HCT116 (cell line): ENCODE measurements around the gene ABCG5. TPM values are rescaled to one million over a fixed set of nuclear protein-coding genes. Genes with fewer than 3 reads are reported as not detected.

Experiments
- ATAC-seq: fragments of 200-7000 bp; cut with Tn5 transposase; 2 replicates; pipeline ENCODE4 v1.9.1; 2020; ENCODE audit warnings: mild to moderate bottlenecking, moderate library complexity
- BruUV-seq: library from RNA; stranded (reverse); fragments of 400-500 nt; replicated peaks from 2 replicates; lab custom pipeline; 2021; lab: Mats Ljungman, UMichigan
- CTCF ChIA-PET: fragments of 300-600 bp; sonication (Branson Sonifier 250); formaldehyde crosslinking; loops from one replicate; lab custom pipeline; 2021; ENCODE audit warnings: antibody characterized with exemption; lab: Charles Lee
- POLR2A ChIA-PET: fragments of 300-600, 350-600 bp; sonication (Branson Sonifier 250); formaldehyde crosslinking; loops from one replicate; lab custom pipeline; 2021; ENCODE audit warnings: antibody characterized with exemption; lab: Charles Lee
- RAD21 ChIA-PET, 2 experiments: fragments of 300-600 bp; sonication (Branson Sonifier 250); formaldehyde crosslinking; loops; one replicate each; lab custom pipeline; 2023; ENCODE audit warnings: low total read pairs in 2 of 2; ENCODE audit not compliant: uncharacterized antibody in 2 of 2, unreplicated experiment in 2 of 2, low non-redundant PET in 1 of 2; lab: Charles Lee
- DNase-seq: peaks from one replicate; pipeline ENCODE4 v3.0.0-alpha.2; 2010; ENCODE audit warnings: low read depth, low spot score
- H2AFZ ChIP-seq: fragments of 200-600 bp; shearing (Covaris generic), sonication (generic); 2 replicates; pipeline ENCODE4 v1.6.1; 2017; ENCODE audit warnings: low read depth, mixed run types, mixed read lengths, antibody characterized with exemption, low read length; ENCODE audit not compliant: poor library complexity, severe bottlenecking
- H3K27ac ChIP-seq: 2 replicates; pipeline ENCODE4 v1.5.1; 2012; ENCODE audit warnings: low read depth, low read length
- H3K27me3 ChIP-seq: fragments of 200-600 bp; sonication (generic); 2 replicates; pipeline ENCODE4 v1.6.1; 2016; ENCODE audit warnings: mixed run types, low read length, mixed read lengths; ENCODE audit not compliant: insufficient read depth
- H3K36me3 ChIP-seq, 2 experiments: fragments of 200-500 bp in 1 of 2; fragments of 200-600 bp in 1 of 2; sonication (Bioruptor generic) in 1 of 2; sonication (generic) in 1 of 2; 2 replicates each; pipeline versions ENCODE4 v1.5.1 to v1.6.1; 2014 to 2016; ENCODE audit warnings: low read length in 2 of 2, inconsistent platforms in 1 of 2, mixed read lengths in 1 of 2, mixed run types in 1 of 2; ENCODE audit not compliant: insufficient read depth in 2 of 2, control insufficient read depth in 1 of 2
- H3K4me1 ChIP-seq, 2 experiments: fragments of 200-600 bp in 1 of 2; sonication (generic) in 1 of 2; 2 replicates each; pipeline versions ENCODE4 v1.5.1 to v1.6.1; 2012 to 2017; ENCODE audit warnings: low read length in 2 of 2, inconsistent platforms in 1 of 2, mild to moderate bottlenecking in 1 of 2, mixed read lengths in 1 of 2, mixed run types in 1 of 2, moderate library complexity in 1 of 2; ENCODE audit not compliant: insufficient read depth in 2 of 2, control insufficient read depth in 1 of 2
- H3K4me2 ChIP-seq: fragments of 200-600 bp; sonication (generic); 2 replicates; pipeline ENCODE4 v1.6.1; 2017; ENCODE audit warnings: mixed run types, low read length, mixed read lengths
- H3K4me3 ChIP-seq, 2 experiments: fragments of 200-600 bp in 1 of 2; sonication (generic) in 1 of 2; replicated peaks in 1 of 2; 2 replicates each; pipeline ENCODE4 v1.5.1; 2011 to 2016; ENCODE audit warnings: low read length in 2 of 2, control low read depth in 1 of 2, low read depth in 1 of 2, mild to moderate bottlenecking in 1 of 2, mixed read lengths in 1 of 2, mixed run types in 1 of 2
- H3K79me2 ChIP-seq: fragments of 200-600 bp; sonication (generic); 2 replicates; pipeline ENCODE4 v1.6.1; 2017; ENCODE audit warnings: mild to moderate bottlenecking, mixed run types, low read length, moderate library complexity, mixed read lengths; ENCODE audit not compliant: insufficient read depth
- H3K9ac ChIP-seq: fragments of 200-600 bp; sonication (generic); 2 replicates; pipeline ENCODE4 v1.6.1; 2016; ENCODE audit warnings: low read length, mixed read lengths
- H3K9me2 ChIP-seq: fragments of 200-600 bp; sonication (generic), shearing (Covaris generic); 2 replicates; pipeline ENCODE4 v1.6.1; 2017; ENCODE audit warnings: mixed run types, mild to moderate bottlenecking, moderate library complexity; ENCODE audit not compliant: insufficient read depth
- H3K9me3 ChIP-seq, 2 experiments: fragments of 200-500 bp in 1 of 2; fragments of 200-600 bp in 1 of 2; sonication (Bioruptor generic) in 1 of 2; sonication (generic) in 1 of 2; 2 replicates each; pipeline ENCODE4 v1.6.1; 2014 to 2017; ENCODE audit warnings: low read length in 2 of 2, mixed read lengths in 2 of 2, inconsistent platforms in 1 of 2, low read depth in 1 of 2, mild to moderate bottlenecking in 1 of 2, mixed run types in 1 of 2, moderate library complexity in 1 of 2; ENCODE audit not compliant: control insufficient read depth in 1 of 2, insufficient read depth in 1 of 2
- H4K20me1 ChIP-seq: fragments of 200-600 bp; sonication (generic), shearing (Covaris generic); 2 replicates; pipeline ENCODE4 v1.6.1; 2017; ENCODE audit warnings: mixed run types, mild to moderate bottlenecking, moderate library complexity; ENCODE audit not compliant: insufficient read depth
- CBX3 ChIP-seq: IDR thresholded peaks from 2 replicates; pipeline ENCODE4 v1.6.1; 2012; ENCODE audit warnings: low read depth
- CEBPB ChIP-seq: IDR thresholded peaks from 2 replicates; pipeline ENCODE4 v1.6.1; 2012; ENCODE audit warnings: low read depth
- CTCF ChIP-seq, 3 experiments: fragments of 200-600 bp in 1 of 3; sonication (generic) in 1 of 3; IDR thresholded peaks in 2 of 3; conservative IDR thresholded peaks in 1 of 3; 2 replicates each; pipeline ENCODE4 v1.5.1; 2012 to 2017; ENCODE audit warnings: low read depth in 2 of 3, low read length in 2 of 3, antibody characterized with exemption in 1 of 3, borderline replicate concordance in 1 of 3, control low read depth in 1 of 3, mild to moderate bottlenecking in 1 of 3, mixed read lengths in 1 of 3, mixed run types in 1 of 3, moderate library complexity in 1 of 3; ENCODE audit not compliant: insufficient read depth in 1 of 3
- EZH2phosphoT487 ChIP-seq: fragments of 200-600 bp; IDR thresholded peaks from 2 replicates; pipeline ENCODE4 v1.6.1; 2018; ENCODE audit warnings: antibody characterized with exemption, borderline replicate concordance
- FOSL1 ChIP-seq: IDR thresholded peaks from 2 replicates; pipeline ENCODE4 v1.6.1; 2012; ENCODE audit warnings: low read depth
- MAX ChIP-seq: IDR thresholded peaks from 2 replicates; pipeline ENCODE4 v1.6.1; 2012
- POLR2A ChIP-seq: IDR thresholded peaks from 2 replicates; pipeline ENCODE4 v1.7.0; 2011; ENCODE audit warnings: borderline replicate concordance; ENCODE audit not compliant: insufficient read depth, insufficient read length; ENCODE audit errors: extremely low read depth
- POLR2AphosphoS5 ChIP-seq: IDR thresholded peaks from 2 replicates; pipeline ENCODE4 v1.6.1; 2011; ENCODE audit warnings: mild to moderate bottlenecking, low read depth, low read length, moderate library complexity
- RAD21 ChIP-seq: IDR thresholded peaks from 2 replicates; pipeline ENCODE4 v1.6.1; 2012; ENCODE audit warnings: low read depth, mild to moderate bottlenecking
- SIN3A ChIP-seq: IDR thresholded peaks from 2 replicates; pipeline ENCODE4 v1.6.1; 2012; ENCODE audit warnings: low read depth
- SP1 ChIP-seq: IDR thresholded peaks from 2 replicates; pipeline ENCODE4 v1.6.1; 2012; ENCODE audit warnings: low read depth
- SRF ChIP-seq: IDR thresholded peaks from 2 replicates; pipeline ENCODE4 v1.6.1; 2012; ENCODE audit warnings: low read depth
- ZBTB33 ChIP-seq: IDR thresholded peaks from 2 replicates; pipeline ENCODE4 v1.6.1; 2011; ENCODE audit warnings: mild to moderate bottlenecking, low read length, moderate library complexity; ENCODE audit not compliant: insufficient replicate concordance; ENCODE audit errors: extremely low read depth
- ZNF274 ChIP-seq: fragments of 200-500 bp; sonication (Bioruptor generic); IDR thresholded peaks from 2 replicates; pipeline ENCODE4 v1.6.1; 2014; ENCODE audit warnings: mild to moderate bottlenecking, low read depth, low read length, inconsistent platforms
- intact Hi-C: fragments of 100-400 bp; cut with micrococcal nuclease; formaldehyde crosslinking; loops from 2 replicates; pipeline ENCODE4 v1.10.0; 2022
- total RNA-seq: library from RNA; stranded (reverse); gene quantifications from one replicate; pipeline ENCODE4 v1.2.1, GENCODE V29; 2021; ENCODE audit not compliant: unreplicated experiment

The ABCG5 gene
- total RNA-seq, 1 experiment from 2014 or later = not detected

GRCh38 chr2:43880471-43880870 lies 41.8 kb upstream of the ABCG5 start:
- Histone ChIP-seq H3K79me2 (no peaks in the 10 kb centered on the region), H3K4me3 (no peak overlapping the region), H3K4me2 (no peak overlapping the region), H3K27ac (no peak overlapping the region), H3K36me3 (peaks cover 0 to 4% of the 10 kb centered on the region in 2 experiments; a peak in 2 of 4 replicates), H2AFZ (no peak overlapping the region), H3K9me2 (no peaks in the 10 kb centered on the region), H3K9ac (no peak overlapping the region)
- ChIA-PET POLR2A (no interaction called here), CTCF (no interaction called here), RAD21 (no interaction called here)
- no peak for ATAC-seq
- TF ChIP-seq CEBPB = no peak
- TF ChIP-seq FOSL1 = no peak
- TF ChIP-seq RAD21 = no peak
- TF ChIP-seq SP1 = no peak
- TF ChIP-seq ZBTB33 = no peak
- TF ChIP-seq, all 23 proteins: peak for 0
- DNase-seq = no peak
- Histone ChIP-seq H3K9me3 (no peaks in the 10 kb centered on the region), H4K20me1 (no peaks in the 10 kb centered on the region), H3K4me1 (0 out of 4 replicates have a peak, but pooled peaks cover 0 to 6% of the 10 kb centered on the region in 2 experiments), H3K27me3 (no peaks in the 10 kb centered on the region)
- no TSS peak for BruUV-seq
- intact Hi-C loops = no loop called here

- ATAC-seq (no peak), DNase-seq (no peak)
- Histone ChIP-seq H3K79me2 (no peaks in the 10 kb centered on the region), H3K36me3 (no peaks in the 10 kb centered on the region), H3K27me3 (0 out of 2 replicates have a peak, but pooled peaks cover 4% of the 10 kb centered on the region), H3K9me2 (no peaks in the 10 kb centered on the region), H3K4me2 (no peak overlapping the region), H4K20me1 (no peaks in the 10 kb centered on the region), H2AFZ (no peak overlapping the region), H3K27ac (no peak overlapping the region), H3K4me3 (no peak overlapping the region), H3K4me1 (0 out of 4 replicates have a peak, but pooled peaks cover 0 to 6% of the 10 kb centered on the region in 2 experiments), H3K9ac (no peak overlapping the region), H3K9me3 (no peaks in the 10 kb centered on the region)
- intact Hi-C loops = loop anchor here (5.0 to 10.0 kb wide), 5 partner anchors 264 to 1616 kb away; no protein-coding TSS in a partner anchor
- no TSS peak for BruUV-seq
- ChIA-PET POLR2A (no interaction called here), RAD21 (no interaction called here), CTCF (no interaction called here)
- TF ChIP-seq POLR2AphosphoS5 = no peak
- TF ChIP-seq SIN3A = no peak
- no peak for TF ChIP-seq SP1
- TF ChIP-seq EZH2phosphoT487 = no peak
- TF ChIP-seq POLR2A = no peak
- no peak for TF ChIP-seq SRF
- TF ChIP-seq CTCF (IDR thresholded peaks at IDR 0.05 in 2 of 3, conservative IDR thresholded peaks at IDR 0.05 in 1 of 3; ENCODE audit: borderline replicate concordance in 1 of 3, insufficient read depth in 1 of 3, low read depth in 2 of 3, low read length in 2 of 3) = no peak
- TF ChIP-seq MAX = no peak
- no peak for TF ChIP-seq ZNF274
- no peak for TF ChIP-seq FOSL1
- no peak for TF ChIP-seq CBX3
These were observed 40.6 kb upstream of the ABCG5 start for GRCh38 chr2:43879261-43879660.
